Mesendoderm (in vitro differentiated cells): ENCODE data around the gene NENF.

ENCODE experiments used
- DNase-seq: peaks from one replicate; pipeline ENCODE4 v3.0.0; 2013
- H2AK5ac ChIP-seq: 2 replicates; pipeline ENCODE4 v1.6.1; 2013; ENCODE audit warnings: low read length, inconsistent platforms
- H2BK120ac ChIP-seq: 2 replicates; pipeline ENCODE4 v1.6.1; 2013; ENCODE audit warnings: low read depth, mild to moderate bottlenecking, low read length, moderate library complexity, mixed read lengths
- H2BK15ac ChIP-seq: replicated peaks from 2 replicates; pipeline ENCODE4 v1.6.1; 2013; ENCODE audit warnings: low read depth, mild to moderate bottlenecking, moderate library complexity
- H2BK5ac ChIP-seq: 2 replicates; pipeline ENCODE4 v1.6.1; 2013; ENCODE audit warnings: low read length, inconsistent platforms
- H3K18ac ChIP-seq: 2 replicates; pipeline ENCODE4 v1.6.1; 2013; ENCODE audit warnings: mild to moderate bottlenecking, low read length, mixed read lengths
- H3K23ac ChIP-seq: one replicate; pipeline ENCODE4 v1.6.1; 2013; ENCODE audit warnings: low read length
- H3K27ac ChIP-seq: 2 replicates; pipeline ENCODE4 v1.5.1; 2013; ENCODE audit warnings: low read depth, mild to moderate bottlenecking, inconsistent platforms, low read length, moderate library complexity
- H3K27me3 ChIP-seq: 2 replicates; pipeline ENCODE4 v1.6.1; 2013; ENCODE audit warnings: low read length, control low read depth, mild to moderate bottlenecking, inconsistent platforms; ENCODE audit not compliant: insufficient read depth, poor library complexity
- H3K36me3 ChIP-seq: 2 replicates; pipeline ENCODE4 v1.6.1; 2013; ENCODE audit warnings: low read length, inconsistent platforms; ENCODE audit not compliant: control insufficient read depth, insufficient read depth
- H3K4ac ChIP-seq: one replicate; pipeline ENCODE4 v1.6.1; 2013; ENCODE audit warnings: low read depth, mild to moderate bottlenecking, low read length, moderate library complexity
- H3K4me1 ChIP-seq: 2 replicates; pipeline ENCODE4 v1.6.1; 2013; ENCODE audit warnings: low read depth, low read length, inconsistent platforms; ENCODE audit not compliant: control insufficient read depth
- H3K4me2 ChIP-seq: 2 replicates; pipeline ENCODE4 v1.6.1; 2013; ENCODE audit warnings: low read length
- H3K4me3 ChIP-seq: 2 replicates; pipeline ENCODE4 v1.5.1; 2013; ENCODE audit warnings: mild to moderate bottlenecking, low read length
- H3K56ac ChIP-seq: one replicate; pipeline ENCODE4 v1.6.1; 2013; ENCODE audit warnings: low read length
- H3K79me1 ChIP-seq: 2 replicates; pipeline ENCODE4 v1.6.1; 2013; ENCODE audit warnings: low read length, inconsistent platforms
- H3K79me2 ChIP-seq: 2 replicates; pipeline ENCODE4 v1.6.1; 2013; ENCODE audit warnings: mild to moderate bottlenecking, low read length; ENCODE audit not compliant: control insufficient read depth, insufficient read depth
- H3K9ac ChIP-seq: 2 replicates; pipeline ENCODE4 v1.6.1; 2013; ENCODE audit warnings: low read length, inconsistent platforms
- H4K5ac ChIP-seq: one replicate; pipeline ENCODE4 v1.6.1; 2013; ENCODE audit warnings: low read length
- H4K8ac ChIP-seq: one replicate; pipeline ENCODE4 v1.6.1; 2013; ENCODE audit warnings: low read depth, mild to moderate bottlenecking, control low read depth, low read length, moderate library complexity
- WGBS: extraction: QIAGEN DNeasy Blood & Tissue Kit; methylation state at CpG from one replicate; pipeline ENCODE4 v1.1.7; 2013; ENCODE audit warnings: low lambda C conversion rate, missing lambda C conversion rate; ENCODE audit not compliant: insufficient coverage; ENCODE audit errors: extremely low coverage; 5-methylcytosine and 5-hydroxymethylcytosine counted together

The NENF gene

DNA sequence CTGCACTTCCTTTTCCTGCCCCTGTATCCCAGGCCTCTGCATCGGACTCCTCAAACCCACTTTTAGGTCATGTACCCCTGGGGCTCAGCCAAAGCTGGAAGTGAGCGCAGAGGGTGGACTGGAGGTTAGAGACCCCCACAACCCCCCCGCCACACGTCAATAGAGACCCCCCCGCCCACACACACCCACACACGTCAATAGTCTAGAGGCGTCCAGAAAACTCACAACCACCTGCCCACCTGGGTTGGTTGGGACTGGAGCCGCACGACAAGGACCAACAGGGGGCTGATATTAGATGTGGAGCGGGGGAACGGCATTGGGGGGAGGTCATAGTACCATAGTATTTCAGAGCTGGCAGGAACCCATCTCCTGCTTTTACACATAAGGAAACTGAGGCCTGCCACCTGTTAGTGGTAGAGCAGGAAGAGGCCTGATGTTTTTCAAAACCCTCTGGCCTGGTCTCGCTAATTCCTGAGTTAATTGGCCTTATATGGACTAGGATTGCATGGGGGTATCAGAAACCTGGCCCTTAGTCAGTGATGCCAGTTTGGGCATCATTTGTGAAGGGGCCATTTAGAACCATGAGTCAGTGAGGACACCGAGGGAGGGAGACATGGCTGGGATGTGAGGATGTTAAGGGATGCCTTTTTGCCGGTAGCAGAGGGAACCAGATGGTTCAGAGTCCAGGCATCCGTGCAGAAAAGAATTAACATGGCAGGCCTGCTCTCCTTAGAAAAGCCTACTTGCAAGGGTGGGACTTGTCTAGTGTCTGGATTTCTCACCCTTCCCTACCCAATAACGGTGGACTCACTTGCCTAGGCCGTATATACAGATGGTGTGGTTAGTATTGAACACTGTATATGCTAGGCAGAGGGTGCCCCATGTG lies 1.1 kb downstream of the NENF start:
- Histone ChIP-seq H3K4me2 (peak overlapping the region; percentile 37), H2BK15ac (no peak overlapping the region), H3K4me3 (no peak overlapping the region), H2BK120ac (no peak overlapping the region), H3K79me1 (no peaks in the 10 kb centered on the region), H3K9ac (peak overlapping the region; percentile 58), H4K8ac (no peak overlapping the region), H3K56ac (no peak overlapping the region), H3K4ac (no peak overlapping the region), H3K27me3 (no peaks in the 10 kb centered on the region), H2AK5ac (no peak overlapping the region), H4K5ac (no peak overlapping the region), H3K23ac (no peak overlapping the region), H3K4me1 (no peaks in the 10 kb centered on the region), H3K18ac (no peak overlapping the region), H2BK5ac (no peak overlapping the region), H3K36me3 (no peaks in the 10 kb centered on the region), H3K79me2 (no peaks in the 10 kb centered on the region), H3K27ac (no peak overlapping the region)
- WGBS: no CpG with 5 or more reads among the region's 17 CpGs
- DNase-seq: no peak

DNA sequence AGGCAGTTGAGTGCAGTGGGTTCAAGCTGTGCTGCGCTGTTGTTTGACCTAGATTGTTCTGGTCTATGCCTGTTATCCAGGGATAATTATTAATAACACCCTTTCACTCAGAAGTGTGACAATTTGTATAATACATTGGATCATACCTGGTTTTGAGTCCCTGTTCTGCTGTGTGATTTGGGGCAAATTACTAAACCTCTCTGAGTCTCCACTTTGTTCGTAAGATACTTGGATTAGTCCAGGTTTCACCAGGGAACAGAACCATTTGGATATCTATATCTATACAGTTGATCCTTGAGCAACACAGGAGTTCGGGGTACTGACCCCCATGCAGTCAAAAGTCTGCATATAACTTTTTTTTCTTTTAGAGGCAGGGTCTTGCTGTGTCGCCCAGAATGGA lies 2.3 kb downstream of the NENF start:
- no peak for DNase-seq
- H3K79me1 ChIP-seq: no peaks in the 10 kb centered on the region
- H3K36me3 ChIP-seq: no peaks in the 10 kb centered on the region
- H3K23ac ChIP-seq: no peak overlapping the region
- H2BK15ac ChIP-seq: no peak overlapping the region
- H4K5ac ChIP-seq: no peak overlapping the region
- H3K4me1 ChIP-seq: no peaks in the 10 kb centered on the region
- H2AK5ac ChIP-seq: no peak overlapping the region
- H3K79me2 ChIP-seq: no peaks in the 10 kb centered on the region
- H3K18ac ChIP-seq: no peak overlapping the region
- no peak overlapping the region for H3K4me2 ChIP-seq
- H3K4me3 ChIP-seq: no peak overlapping the region
- H3K9ac ChIP-seq: no peak overlapping the region
- no peak overlapping the region for H2BK5ac ChIP-seq
- no peak overlapping the region for H3K4ac ChIP-seq
- no CpG with 5 or more reads among the region's 4 CpGs for WGBS
- H3K27ac ChIP-seq: no peak overlapping the region
- no peaks in the 10 kb centered on the region for H3K27me3 ChIP-seq
- no peak overlapping the region for H4K8ac ChIP-seq
- no peak overlapping the region for H2BK120ac ChIP-seq
- H3K56ac ChIP-seq: no peak overlapping the region

DNA sequence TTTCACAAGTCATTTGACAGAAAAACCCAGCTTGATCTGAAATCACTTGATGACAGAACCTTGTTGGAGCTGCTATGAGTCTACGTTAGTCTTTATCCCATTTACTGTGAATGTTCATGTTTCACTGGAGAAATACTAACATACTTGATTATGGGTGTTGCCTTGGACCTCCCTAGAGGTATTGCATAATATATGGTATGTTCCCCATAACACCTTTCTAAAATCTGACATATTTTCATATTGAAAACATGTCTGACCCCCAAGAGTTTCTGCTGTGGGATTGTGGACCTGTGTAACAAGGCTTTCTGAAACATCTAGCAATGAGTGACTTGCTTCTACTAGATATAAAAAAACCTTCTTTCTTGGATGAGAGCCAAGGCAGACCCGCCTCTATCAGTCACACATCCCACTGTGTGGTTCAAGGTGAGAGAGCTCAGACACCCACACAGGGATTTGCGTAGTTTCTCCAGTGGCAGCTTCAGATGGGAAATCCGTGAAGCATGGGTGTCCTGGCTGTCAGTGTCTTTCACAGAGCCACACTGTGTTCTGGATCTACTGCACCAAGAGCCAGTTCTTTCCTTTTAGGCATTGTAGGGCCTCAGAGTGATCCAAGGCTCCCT lies 4.6 kb downstream of the NENF start:
- no peak overlapping the region for H3K27ac ChIP-seq
- H2BK120ac ChIP-seq: no peak overlapping the region
- H3K56ac ChIP-seq: no peak overlapping the region
- no peak overlapping the region for H3K4me3 ChIP-seq
- no peak overlapping the region for H3K18ac ChIP-seq
- DNase-seq: no peak
- H2BK15ac ChIP-seq: no peak overlapping the region
- no peak overlapping the region for H2BK5ac ChIP-seq
- no peaks in the 10 kb centered on the region for H3K27me3 ChIP-seq
- no peak overlapping the region for H4K5ac ChIP-seq
- no peak overlapping the region for H3K4ac ChIP-seq
- no peaks in the 10 kb centered on the region for H3K79me2 ChIP-seq
- H3K9ac ChIP-seq: no peak overlapping the region
- H4K8ac ChIP-seq: no peak overlapping the region
- no peak overlapping the region for H3K4me2 ChIP-seq
- H3K79me1 ChIP-seq: no peaks in the 10 kb centered on the region
- no peaks in the 10 kb centered on the region for H3K36me3 ChIP-seq
- no peaks in the 10 kb centered on the region for H3K4me1 ChIP-seq
- no peak overlapping the region for H2AK5ac ChIP-seq
- no CpG with 5 or more reads among the region's 4 CpGs for WGBS
- no peak overlapping the region for H3K23ac ChIP-seq

DNA sequence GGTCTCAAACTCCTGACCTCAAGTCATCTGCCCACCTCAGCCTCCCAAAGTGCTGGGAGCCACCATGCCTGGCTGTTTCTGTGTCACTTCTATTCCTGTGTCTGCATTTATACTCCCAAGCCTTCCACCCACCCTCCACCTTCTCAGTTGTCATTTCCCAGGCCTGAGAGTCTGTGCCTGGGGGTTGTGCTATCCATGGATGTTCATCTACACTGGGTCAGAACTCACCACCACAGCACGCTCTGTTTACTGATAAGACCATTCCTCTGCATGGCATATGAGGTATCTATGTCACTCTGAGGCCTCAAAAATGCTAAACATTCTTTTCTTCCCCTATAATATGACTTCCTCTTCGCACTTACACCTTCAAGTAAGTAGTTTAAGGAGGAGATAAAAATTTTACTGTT lies 6.1 kb downstream of the NENF start:
- Histone ChIP-seq H3K4me1 (no peaks in the 10 kb centered on the region), H3K4me3 (no peak overlapping the region), H3K23ac (no peak overlapping the region), H3K36me3 (no peaks in the 10 kb centered on the region), H2BK120ac (no peak overlapping the region), H3K18ac (no peak overlapping the region), H2BK15ac (no peak overlapping the region), H3K27ac (no peak overlapping the region), H3K4me2 (no peak overlapping the region), H3K9ac (no peak overlapping the region), H2AK5ac (no peak overlapping the region), H2BK5ac (no peak overlapping the region), H3K56ac (no peak overlapping the region), H3K27me3 (no peaks in the 10 kb centered on the region), H4K5ac (no peak overlapping the region), H3K79me2 (no peaks in the 10 kb centered on the region), H3K79me1 (no peaks in the 10 kb centered on the region), H3K4ac (no peak overlapping the region), H4K8ac (no peak overlapping the region)
- WGBS: no CpG with 5 or more reads among the region's 2 CpGs
- DNase-seq: no peak

DNA sequence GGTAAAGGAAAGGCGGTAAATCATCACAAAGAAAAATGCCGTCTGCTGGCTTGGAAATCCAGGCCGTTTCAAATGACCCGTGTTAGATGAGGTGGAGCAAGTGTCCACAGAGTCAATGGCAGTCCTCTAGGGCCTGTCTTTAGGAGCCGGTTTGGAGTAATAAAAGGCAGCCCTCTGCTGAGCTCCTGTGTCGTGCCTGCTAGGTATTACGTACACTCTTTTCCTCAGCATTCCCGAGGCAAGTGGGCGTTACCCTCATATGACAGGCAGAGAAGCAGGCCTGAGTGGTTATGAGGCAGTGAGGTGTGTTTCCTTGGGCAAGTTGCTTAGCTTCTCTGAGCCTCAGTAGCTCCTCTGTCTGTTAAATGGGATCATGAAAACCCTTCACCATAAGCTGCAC lies 7.7 kb downstream of the NENF start:
- WGBS: no CpG with 5 or more reads among the region's 9 CpGs
- Histone ChIP-seq H3K4me2 (no peak overlapping the region), H2AK5ac (no peak overlapping the region)

More for the DNA sequence above, 7.7 kb downstream of the NENF start:
- H3K4me3 ChIP-seq: no peak overlapping the region
- H3K79me1 ChIP-seq: no peaks in the 10 kb centered on the region
- H3K9ac ChIP-seq: no peak overlapping the region
- no peak overlapping the region for H3K4ac ChIP-seq
- no peaks in the 10 kb centered on the region for H3K4me1 ChIP-seq
- H3K36me3 ChIP-seq: no peaks in the 10 kb centered on the region
- no peak overlapping the region for H3K56ac ChIP-seq
- no peak overlapping the region for H3K27ac ChIP-seq
- no peak overlapping the region for H2BK15ac ChIP-seq
- no peaks in the 10 kb centered on the region for H3K79me2 ChIP-seq
- no peak overlapping the region for H2BK120ac ChIP-seq
- no peak overlapping the region for H4K5ac ChIP-seq
- no peaks in the 10 kb centered on the region for H3K27me3 ChIP-seq
- no peak overlapping the region for H2BK5ac ChIP-seq
- H3K23ac ChIP-seq: no peak overlapping the region
- DNase-seq: no peak
- no peak overlapping the region for H4K8ac ChIP-seq
- H3K18ac ChIP-seq: no peak overlapping the region
